Left kidney (tissue), 2 donors: ENCODE results near the gene TPP2. TPM values are rescaled to one million over a fixed set of nuclear protein-coding genes. Genes with fewer than 3 reads are reported as not detected.

ENCODE experiments used
- DNase-seq: peaks from one replicate; pipeline ENCODE4 v3.0.0-alpha.2; 2013
- polyA plus RNA-seq: library from polyadenylated mRNA; unstranded; fragments of 120-200 nt; gene quantifications from one replicate; pipeline ENCODE4 v1.2.1, GENCODE V29; 2013; ENCODE audit not compliant: insufficient read length

The TPP2 gene
- polyA plus RNA-seq, 1 donor, result 71.7 TPM

DNA sequence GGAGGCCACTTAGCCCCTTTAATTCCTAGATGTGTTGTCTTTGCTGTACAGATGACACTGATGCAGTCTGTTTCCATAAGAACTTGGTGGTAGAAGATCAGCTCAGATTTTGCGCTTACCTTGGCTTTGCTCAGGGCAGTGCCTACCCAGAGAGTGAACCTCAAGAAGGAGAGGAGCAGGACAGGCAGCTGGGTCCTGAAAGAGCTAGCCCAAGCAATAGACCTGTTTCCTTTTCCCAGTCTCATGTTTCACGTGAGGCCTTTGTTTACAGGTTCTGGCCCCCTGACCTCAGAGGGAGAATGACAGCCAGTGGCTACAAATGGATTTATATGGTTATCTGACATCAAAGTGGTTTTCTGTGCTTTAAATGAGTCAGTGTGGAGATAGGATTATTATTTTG lies 58.0 kb downstream of the TPP2 start:
- DNase-seq, result no peak

GRCh38 chr13:102657630-102658029 lies 60.8 kb downstream of the TPP2 start:
- no peak for DNase-seq

GRCh38 chr13:102658660-102659059 lies 61.9 kb downstream of the TPP2 start:
- DNase-seq, result no peak

- DNase-seq, result no peak
Measured at GRCh38 chr13:102659168-102659713, 62.5 kb downstream of the TPP2 start.

- no peak for DNase-seq
Measured at GRCh38 chr13:102667023-102667422, 70.2 kb downstream of the TPP2 start.

- DNase-seq, result no peak
Measured at GRCh38 chr13:102667911-102668310, 71.1 kb downstream of the TPP2 start.

- no peak for DNase-seq
Measured at GRCh38 chr13:102670130-102670529, 73.3 kb downstream of the TPP2 start.

DNA sequence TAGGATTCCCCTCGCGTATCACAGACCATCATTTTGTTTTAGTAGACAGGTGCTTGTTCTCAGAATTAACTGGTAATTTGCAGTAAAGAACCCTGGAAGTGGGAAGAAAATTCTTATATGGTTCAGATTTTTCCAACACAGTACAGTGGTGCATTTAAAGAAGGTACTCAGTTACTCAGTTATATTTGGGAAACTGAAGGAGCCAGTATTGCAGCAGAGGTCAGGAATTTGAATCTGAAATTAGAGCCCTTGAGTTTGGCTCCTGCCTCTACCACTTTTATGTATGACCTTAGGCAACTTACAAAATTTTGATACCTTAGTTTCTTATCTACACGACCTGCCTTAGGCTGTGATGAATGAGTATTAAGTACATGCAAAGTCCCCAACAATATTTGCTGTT lies 78.3 kb downstream of the TPP2 start:
- no peak for DNase-seq

DNA sequence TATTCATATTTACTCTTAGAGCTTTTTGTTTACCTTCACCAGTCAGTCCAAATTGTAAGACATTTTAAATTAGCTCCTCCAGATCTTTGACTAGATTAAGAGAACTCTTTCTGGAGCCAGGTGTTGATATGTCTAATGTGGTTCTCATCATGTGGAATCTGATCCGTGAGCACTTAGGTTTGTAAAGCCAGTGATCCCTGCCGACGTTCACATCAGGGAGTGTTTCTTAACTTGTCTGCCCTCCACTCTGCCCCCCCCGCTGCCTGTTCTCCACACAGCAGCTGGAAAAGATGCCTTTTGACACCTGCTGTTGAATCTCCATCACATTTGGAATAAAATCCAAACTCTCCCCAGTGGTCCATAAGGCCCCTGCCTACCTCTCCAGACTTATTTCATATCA lies 80.3 kb downstream of the TPP2 start:
- DNase-seq, result no peak

GRCh38 chr13:102678339-102679107 lies 81.7 kb downstream of the TPP2 start:
- DNase-seq, result no peak

DNA sequence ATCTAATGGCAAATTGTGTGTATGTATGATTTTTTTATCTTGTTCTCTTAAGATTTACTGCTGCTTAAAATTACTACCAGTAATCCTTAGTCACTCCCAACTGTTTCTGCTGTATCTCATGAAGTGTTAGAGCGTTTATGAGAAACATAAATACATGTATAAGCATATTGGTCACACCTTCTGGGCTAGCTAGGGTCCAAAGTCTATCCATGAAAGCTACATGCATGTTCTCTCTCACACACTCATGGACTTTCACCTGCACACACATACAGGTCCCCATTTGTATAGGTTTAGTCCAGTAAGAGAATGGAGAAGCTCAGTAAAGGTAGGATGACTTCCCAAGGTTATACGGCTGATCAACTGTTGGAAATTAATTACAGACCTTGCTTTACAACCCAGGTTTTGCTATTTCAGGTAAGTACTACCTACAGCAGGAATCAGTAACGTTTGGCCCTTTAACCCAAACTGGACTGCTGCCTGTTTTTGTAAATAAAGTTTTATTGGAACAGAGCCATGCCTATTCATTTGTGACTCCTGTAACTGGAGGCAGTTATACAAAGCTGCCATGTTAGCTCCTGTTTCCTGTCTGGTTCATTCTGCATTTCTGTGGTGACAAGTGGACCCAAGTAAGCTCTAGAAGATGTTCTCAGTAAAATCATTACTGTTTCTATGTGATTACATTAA lies 82.8 kb downstream of the TPP2 start:
- DNase-seq, result no peak

GRCh38 chr13:102680133-102680717 lies 83.4 kb downstream of the TPP2 start:
- DNase-seq, result no peak

DNA sequence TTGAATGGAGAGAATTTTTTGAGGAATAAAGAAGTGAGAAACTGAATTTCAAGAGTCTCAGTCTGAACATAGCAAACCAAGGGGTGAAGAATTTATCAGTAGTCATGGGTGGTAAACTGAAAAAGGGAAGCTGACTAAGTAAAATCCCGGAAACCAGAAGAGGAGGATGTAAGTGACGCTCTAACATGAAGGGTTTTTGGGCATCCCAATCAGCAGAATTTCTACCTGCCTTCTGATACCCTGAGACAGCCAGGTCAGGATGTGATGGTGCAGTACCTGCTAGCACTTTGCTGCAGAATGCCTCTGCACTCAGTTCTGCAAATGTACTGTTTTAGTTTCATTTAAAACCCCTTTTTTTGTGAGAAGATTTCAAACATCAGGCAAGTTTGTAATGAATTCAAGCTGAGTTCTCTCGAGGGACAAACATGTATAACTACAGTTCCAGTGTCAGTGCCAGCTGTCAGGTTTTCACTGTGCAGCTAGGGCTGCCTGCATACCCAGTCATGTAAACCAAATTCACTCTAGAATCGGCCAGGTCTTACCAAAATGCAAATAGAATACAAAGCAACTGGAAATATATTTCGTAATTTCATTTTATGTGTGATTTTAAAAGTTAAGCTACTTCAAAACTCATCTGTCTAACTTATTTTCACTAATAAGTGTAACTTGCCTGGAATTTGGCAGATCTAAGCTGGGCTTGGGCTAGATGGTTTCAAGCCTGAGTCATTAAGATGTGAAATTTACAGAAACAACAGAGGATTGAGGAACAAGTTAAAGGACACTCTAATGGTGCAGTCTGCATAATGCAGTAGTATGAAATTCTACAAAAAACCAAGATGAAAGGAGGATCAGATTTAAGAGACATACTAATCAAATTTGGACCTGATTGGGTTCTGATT lies 84.3 kb downstream of the TPP2 start:
- no peak for DNase-seq

DNA sequence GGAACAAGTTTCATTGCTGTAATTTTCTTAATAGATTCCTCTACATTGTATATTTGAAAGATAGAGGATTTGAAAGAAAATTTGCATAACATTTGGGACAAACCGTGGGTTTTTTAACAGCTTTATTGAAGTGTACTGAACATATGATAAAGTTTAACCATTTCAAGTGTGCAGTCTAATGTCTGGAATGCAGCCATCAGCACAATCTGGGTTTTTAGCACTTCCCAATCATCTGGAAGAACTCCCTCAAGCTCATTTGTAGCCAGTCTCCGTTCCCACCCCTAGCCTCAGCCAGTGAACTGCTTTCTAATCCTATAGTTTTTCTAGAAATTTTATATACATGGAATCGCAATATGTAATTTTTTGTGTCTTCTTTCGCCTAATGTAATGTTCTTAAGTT lies 85.4 kb downstream of the TPP2 start:
- no peak for DNase-seq

- DNase-seq, result no peak
Measured at GRCh38 chr13:102682727-102683126, 85.9 kb downstream of the TPP2 start.

- DNase-seq, result no peak
Measured at GRCh38 chr13:102683637-102684036, 86.9 kb downstream of the TPP2 start.

DNA sequence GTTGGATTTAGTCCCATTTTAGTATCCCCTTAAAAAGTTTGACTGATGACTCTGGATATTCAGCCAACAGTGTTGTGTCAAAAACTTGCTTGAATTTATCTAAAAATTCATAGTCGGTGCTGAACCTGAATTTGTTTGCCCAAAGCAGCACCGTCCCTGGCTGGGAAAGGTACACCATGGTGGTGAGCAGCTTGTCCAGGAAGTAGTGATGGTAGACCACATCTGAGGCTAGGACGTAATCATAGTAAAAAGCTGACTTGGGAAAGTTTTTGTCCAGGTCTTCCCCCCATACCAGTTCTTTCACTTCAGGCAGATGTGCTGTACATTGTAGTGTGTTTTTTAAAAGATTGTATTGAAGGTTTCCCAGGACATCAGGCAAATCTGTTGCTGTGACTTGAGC lies 89.2 kb downstream of the TPP2 start:
- DNase-seq, result no peak

- no peak for DNase-seq
Measured at GRCh38 chr13:102687520-102687919, 90.7 kb downstream of the TPP2 start.

DNA sequence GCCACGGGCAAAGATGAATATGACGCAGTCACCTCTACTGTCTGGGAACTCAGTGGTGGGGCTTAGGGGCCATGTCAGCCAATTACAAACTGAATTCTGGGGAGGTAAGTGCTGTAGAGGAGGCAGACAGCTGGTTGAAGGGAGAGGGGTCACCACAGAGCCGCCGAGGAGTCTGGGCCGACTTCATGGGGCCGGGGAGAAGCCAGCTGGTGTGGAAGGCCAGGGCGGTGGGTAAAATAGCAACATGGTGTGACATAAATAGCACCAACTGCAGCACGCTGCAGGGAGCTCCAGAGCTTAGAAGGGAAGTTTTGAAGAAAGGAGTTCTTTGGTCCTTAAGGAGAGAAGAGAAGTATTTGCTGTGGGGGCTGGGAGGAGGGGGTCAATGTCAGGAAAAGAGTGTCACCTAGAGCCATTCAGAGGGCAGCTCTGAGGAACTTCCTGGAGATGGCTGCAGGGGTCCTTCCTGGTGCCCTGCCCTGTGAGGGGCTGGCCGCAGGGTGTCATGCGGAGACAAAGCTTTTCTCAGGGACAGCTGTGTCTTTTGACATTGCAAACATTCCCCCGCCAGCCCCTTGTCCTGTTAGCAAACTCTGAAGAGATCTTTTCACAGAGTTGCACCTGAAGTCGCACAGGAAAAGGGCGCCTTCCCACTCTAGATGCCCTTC lies 91.7 kb downstream of the TPP2 start:
- no peak for DNase-seq

DNA sequence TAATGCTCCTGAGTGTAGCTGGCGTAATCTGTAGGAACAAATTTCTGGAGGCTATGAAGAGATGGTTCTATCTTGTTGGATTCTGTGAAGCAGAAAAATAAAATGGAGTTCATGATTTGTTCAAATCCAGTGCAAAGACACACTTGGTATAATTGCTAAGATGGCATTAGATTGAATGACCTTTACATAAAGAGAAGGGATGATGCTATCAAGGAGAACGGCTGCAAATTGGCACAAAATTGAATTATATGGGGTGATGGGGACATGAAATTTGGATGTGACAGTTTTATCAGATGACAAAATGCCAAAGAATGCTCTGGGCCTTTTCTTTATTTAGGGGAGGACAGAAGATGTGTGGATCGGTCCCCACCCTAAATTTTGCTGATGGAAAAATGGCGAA lies 94.1 kb downstream of the TPP2 start:
- DNase-seq, result no peak

DNA sequence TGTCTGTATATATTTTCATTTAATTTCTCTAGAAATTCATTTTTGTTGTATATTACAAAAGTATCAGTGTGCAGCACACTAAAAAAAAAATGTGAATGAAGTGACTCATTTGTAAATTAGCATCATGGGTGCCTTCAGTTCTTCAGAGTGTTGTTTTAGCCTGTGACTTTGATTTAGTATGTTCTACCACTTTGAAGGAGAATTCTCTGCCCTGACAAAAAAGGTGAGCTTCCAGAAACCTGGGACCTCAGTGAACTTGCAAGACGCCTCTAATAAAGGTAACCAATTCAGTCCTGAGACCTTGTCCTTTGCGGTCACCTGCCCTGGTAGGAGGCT lies 95.7 kb downstream of the TPP2 start:
- DNase-seq, result no peak

GRCh38 chr13:102693250-102693649 lies 96.5 kb downstream of the TPP2 start:
- no peak for DNase-seq
